Fibroblast of pulmonary artery (primary cell): ENCODE measurements around the gene TNNT2.

ENCODE experiments used
- DNase-seq: peaks from one replicate; pipeline ENCODE4 v3.0.0-alpha.2; 2010; ENCODE audit warnings: low read depth
- H3K4me3 ChIP-seq: replicated peaks from 2 replicates; pipeline ENCODE4 v1.5.1; 2011; ENCODE audit warnings: low read depth, mild to moderate bottlenecking, control low read depth, low read length, moderate library complexity
- CTCF ChIP-seq: IDR thresholded peaks from 2 replicates; pipeline ENCODE4 v1.5.1; 2011; ENCODE audit warnings: mild to moderate bottlenecking, control low read depth, low read length, inconsistent platforms; ENCODE audit errors: missing control alignments

TNNT2 gene

GRCh38 chr1:201371792-201372191 is 5.7 kb downstream of the TNNT2 start:
- DNase-seq, result no peak
- no peak for TF ChIP-seq CTCF
- no peak overlapping the region for H3K4me3 ChIP-seq

GRCh38 chr1:201371276-201371675 is 6.2 kb downstream of the TNNT2 start:
- no peak overlapping the region for H3K4me3 ChIP-seq
- TF ChIP-seq CTCF, result no peak
- DNase-seq, result no peak

GRCh38 chr1:201370500-201370899 is 7.0 kb downstream of the TNNT2 start:
- no peak for TF ChIP-seq CTCF
- no peak overlapping the region for H3K4me3 ChIP-seq
- DNase-seq, result no peak

GRCh38 chr1:201369209-201369608 is 8.3 kb downstream of the TNNT2 start:
- DNase-seq, result no peak
- no peak overlapping the region for H3K4me3 ChIP-seq
- TF ChIP-seq CTCF, result no peak

- no peak overlapping the region for H3K4me3 ChIP-seq
- no peak for DNase-seq
- no peak for TF ChIP-seq CTCF
Measured at GRCh38 chr1:201366696-201367095, 10.8 kb downstream of the TNNT2 start.

- no peak for TF ChIP-seq CTCF
- no peak for DNase-seq
- H3K4me3 ChIP-seq, result no peak overlapping the region
Measured at GRCh38 chr1:201365251-201365650, 12.2 kb downstream of the TNNT2 start.

- no peak overlapping the region for H3K4me3 ChIP-seq
- no peak for TF ChIP-seq CTCF
- DNase-seq, result no peak
Measured at GRCh38 chr1:201364808-201365105, 12.7 kb downstream of the TNNT2 start.
